MV-4-11 (cell line): Measurements from ENCODE around the gene CTNNA2.

Experiments used
- DNase-seq: peaks from one replicate; lab custom pipeline; 2025; lab: John Stamatoyannopoulos, UW

The CTNNA2 gene

GRCh38 chr2:79612999-79613398, 100.1 kb downstream of the CTNNA2 start:
- DNase-seq: no peak

- DNase-seq: no peak
Measured at GRCh38 chr2:79619442-79619841, 106.6 kb downstream of the CTNNA2 start.

DNA sequence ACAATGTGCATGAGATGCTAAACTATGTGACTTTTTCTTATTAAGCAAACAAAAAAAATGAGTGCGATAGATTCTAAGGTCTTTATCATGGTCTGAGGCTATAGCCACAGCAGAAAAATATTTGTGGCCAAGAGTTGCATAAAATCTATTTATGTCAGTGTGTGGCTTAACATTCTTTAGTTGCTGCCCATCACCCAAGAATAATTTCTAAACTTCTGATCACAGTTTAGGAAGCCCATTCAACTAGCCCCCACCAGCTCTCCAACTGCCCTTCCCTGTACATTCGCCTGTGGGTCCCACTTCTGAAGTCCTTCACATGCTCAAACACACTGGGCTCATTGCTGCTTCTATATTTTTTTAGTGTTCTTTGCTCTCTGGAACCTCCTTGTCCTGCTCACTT, 107.1 kb downstream of the CTNNA2 start:
- DNase-seq: no peak

- no peak for DNase-seq
Measured at GRCh38 chr2:79620679-79621078, 107.8 kb downstream of the CTNNA2 start.

GRCh38 chr2:79621252-79621651, 108.4 kb downstream of the CTNNA2 start:
- DNase-seq: no peak

DNA sequence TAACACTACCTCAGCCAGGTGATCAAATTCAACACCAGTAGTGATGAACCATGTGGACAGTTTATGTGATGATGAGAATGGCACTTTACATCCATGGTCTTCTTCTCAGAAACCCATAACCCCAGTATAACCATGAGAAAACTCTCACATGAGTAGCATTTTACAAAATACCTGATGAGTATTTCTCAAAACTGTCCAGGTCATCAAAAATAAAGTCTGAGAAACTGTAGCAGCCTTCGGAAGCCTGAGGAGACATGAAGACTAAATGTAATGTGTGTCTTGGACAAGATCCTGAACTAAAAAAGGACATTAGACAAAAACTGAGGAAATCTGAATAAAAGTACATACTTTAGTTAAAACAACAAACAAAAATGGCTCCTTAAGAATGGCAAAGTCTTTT, 108.9 kb downstream of the CTNNA2 start:
- no peak for DNase-seq

GRCh38 chr2:79622508-79622907, 109.7 kb downstream of the CTNNA2 start:
- DNase-seq: no peak

DNA sequence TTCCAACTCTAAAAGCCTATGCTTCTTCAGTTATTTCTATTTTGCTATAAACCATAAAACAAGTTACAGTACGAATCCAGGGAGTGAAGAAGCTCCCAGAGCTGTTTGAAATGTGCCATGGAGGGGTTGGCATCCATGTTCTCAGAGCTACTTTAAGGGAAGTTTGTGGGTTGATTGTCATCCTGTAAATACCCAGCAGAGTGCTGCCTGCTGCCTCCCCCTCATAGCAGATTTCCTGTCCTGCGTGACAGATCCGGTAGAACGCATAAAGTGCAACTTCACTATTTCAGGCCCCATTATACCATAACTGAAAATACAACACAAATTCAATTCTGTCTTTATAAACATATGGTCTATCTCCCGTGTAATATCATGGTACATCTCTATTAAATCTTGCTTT, 114.4 kb downstream of the CTNNA2 start:
- DNase-seq: peak; percentile 53

DNA sequence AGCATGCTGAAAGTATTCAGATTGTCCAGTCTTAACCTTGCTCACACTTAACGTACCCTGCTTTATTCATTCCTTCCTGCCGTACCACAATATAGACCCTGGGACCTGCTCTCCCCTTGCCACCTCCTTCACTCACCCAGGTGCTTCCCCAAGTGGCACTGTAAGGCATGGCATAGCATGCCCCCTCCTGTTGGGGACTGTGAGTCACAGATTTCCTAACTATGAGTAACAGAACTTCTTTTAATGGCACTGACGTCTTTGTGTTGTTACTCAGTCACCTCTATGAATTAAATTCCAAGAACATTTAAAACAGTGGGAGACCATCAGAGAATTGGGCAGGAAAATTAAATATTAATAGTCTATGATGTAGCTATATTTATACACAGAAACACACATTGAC, 117.2 kb downstream of the CTNNA2 start:
- peak; percentile 2 for DNase-seq

- no peak for DNase-seq
Measured at GRCh38 chr2:79630972-79631557, 118.2 kb downstream of the CTNNA2 start.

DNA sequence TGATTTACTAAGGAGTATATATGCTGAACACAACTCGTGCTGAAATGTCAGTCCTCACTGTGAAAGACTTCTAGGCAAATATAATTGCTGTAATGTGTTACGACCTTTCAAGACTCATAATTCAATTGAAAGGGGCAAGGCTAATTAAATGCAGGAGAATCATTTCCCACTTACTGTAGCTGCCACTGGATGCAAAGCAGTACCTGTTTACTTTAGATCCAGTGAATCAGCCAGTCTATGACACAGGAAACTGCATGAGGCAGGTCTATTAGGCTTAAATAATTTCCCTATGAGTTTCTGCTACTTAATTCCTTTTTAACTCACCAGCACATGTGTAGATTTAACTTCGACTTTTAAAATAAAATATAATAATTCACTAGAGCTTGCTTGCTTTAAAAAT, 125.6 kb downstream of the CTNNA2 start:
- DNase-seq: no peak

DNA sequence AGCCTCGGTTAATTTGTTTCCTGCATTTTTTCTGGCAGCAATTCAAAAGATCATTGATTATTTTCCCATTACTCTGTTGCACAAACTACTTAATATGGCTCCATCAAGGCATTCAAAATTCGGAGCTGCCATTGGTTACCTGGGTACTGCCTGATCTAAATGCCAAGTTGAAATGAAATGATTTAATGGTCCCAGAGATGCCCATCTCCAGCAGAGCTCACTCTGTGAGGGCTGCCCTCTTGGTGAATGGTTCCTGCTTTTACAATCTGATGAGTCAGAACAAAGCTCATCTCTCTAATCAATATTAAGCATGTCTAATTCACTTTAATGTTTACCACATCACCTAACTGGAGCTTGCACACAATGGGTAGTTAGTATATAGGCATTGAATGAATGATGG, 126.1 kb downstream of the CTNNA2 start:
- no peak for DNase-seq

- DNase-seq: no peak
Measured at GRCh38 chr2:79640001-79640400, 127.2 kb downstream of the CTNNA2 start.

- DNase-seq: no peak
Measured at GRCh38 chr2:79649531-79649930, 136.7 kb downstream of the CTNNA2 start.

DNA sequence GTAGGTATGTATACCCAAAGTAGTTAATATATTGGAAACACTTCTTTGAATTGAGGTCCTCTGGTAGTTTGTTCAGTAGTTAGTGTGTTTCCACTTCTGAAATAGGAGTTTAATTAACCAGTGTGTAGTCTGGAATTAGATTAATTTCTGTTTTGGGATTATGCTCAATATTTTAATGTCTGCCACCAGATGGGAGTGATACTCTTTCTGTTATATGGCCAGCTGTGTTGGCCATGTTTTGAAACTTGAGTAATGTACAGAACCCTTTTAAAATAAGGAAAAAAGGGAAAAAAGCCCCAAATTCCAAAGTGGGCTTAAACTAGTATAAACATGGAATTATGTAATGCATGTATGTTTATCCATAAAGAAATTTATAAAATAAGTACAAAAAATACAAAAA, 147.7 kb downstream of the CTNNA2 start:
- DNase-seq: no peak

- DNase-seq: no peak
Measured at GRCh38 chr2:79665091-79665490, 152.2 kb downstream of the CTNNA2 start.

- DNase-seq: no peak
Measured at GRCh38 chr2:79666430-79666829, 153.6 kb downstream of the CTNNA2 start.

GRCh38 chr2:79669714-79670113, 156.9 kb downstream of the CTNNA2 start:
- DNase-seq: no peak

DNA sequence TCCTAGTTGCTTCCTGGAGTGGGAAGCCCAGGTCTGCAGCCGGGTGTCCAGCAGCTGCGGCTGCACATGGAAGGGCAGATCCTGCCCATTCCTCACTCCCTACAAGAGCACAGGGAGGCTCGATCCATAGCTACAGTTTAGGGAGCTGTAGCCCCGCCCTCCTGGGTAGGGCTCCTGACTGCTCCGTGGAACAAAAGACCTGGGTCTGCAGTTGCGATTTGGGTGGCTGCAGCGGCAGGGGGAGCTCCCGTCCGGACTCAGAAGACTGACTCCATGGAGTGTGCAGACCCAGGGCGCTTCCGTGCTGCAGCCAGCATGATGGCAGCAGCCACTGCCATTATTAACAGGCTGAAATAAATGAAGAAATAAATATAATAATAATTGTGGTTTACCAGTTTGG, 157.3 kb downstream of the CTNNA2 start:
- DNase-seq: no peak

GRCh38 chr2:79686884-79687283, 174.0 kb downstream of the CTNNA2 start:
- no peak for DNase-seq

DNA sequence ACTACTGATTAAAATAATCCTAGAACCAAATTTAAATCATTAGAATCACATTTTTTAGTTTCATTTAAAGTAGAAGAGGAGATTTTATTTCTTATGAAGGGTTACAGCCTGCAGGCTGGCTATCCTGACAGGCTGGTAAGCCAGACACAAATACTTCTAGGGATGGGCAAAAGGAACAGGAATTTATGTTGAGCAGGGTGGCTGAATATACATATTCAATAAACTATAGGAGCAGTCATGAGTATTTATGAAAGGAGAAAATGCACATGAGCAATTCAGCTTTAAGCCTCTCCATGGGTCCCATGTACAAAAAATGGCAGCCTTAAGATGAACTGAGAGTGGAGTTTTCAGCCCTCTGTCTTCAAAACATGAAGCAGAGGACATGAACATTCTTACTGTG, 182.4 kb downstream of the CTNNA2 start:
- no peak for DNase-seq

- DNase-seq: no peak
Measured at GRCh38 chr2:79697200-79697599, 184.3 kb downstream of the CTNNA2 start.

DNA sequence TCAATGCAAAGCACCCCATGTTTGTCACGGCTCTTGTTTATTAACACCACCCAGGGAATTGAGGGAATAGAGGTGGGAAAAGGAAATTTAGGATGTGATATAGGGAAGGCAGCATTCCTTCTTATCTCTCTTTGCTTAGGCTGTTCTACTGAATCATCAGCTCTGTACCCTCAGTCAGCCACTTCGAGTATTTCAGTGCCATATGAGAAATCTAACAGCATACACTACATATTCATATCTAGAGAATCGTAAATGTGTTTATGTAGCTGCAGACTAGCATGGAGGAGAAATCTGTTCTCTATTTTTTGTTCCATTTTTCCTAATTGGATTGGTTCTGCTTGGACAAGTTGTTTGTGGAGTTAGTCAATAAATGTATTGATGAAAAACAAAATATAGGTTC, 187.8 kb downstream of the CTNNA2 start:
- DNase-seq: no peak

- DNase-seq: no peak
Measured at GRCh38 chr2:79702905-79703304, 190.1 kb downstream of the CTNNA2 start.

GRCh38 chr2:79711098-79711497, 198.2 kb downstream of the CTNNA2 start:
- DNase-seq: no peak
